ENCODE measurements around the gene RPAP3.

Gene RPAP3

DNA sequence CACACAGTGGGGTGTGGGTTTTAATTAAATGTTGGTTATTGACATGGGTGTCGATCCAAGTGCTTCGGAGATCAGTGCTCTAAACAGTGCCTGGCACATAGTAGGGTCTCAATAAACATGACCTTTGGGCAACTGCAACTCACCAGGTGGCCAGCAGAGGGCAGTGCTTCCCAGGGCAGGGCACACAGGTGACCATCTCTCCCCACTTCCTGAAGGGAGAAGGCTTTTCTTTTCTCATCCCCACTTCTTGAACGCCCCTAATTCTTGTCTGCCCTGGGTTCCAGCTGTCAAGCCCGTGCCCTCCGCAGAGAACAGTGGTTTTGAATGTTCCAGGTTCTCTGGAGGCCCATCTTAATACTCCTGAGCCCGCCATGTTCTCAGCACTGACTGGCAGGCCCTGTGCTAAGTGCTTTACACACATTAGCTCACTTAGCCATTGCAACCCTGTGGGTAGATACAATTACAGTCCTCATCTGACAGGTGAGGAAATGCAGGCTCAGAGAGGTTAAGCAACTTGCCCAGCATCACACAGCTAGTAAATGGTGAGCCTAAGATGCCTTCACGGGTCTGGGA is 36.5 kb upstream of the RPAP3 start:
- DNase-seq (ENCODE audit: low read depth): peak; percentile 59

- peak; percentile 52 for DNase-seq (ENCODE audit: low read depth)
These were observed 35.5 kb upstream of the RPAP3 start for GRCh38 chr12:47741340-47741703.

GRCh38 chr12:47740606-47741339 is 34.9 kb upstream of the RPAP3 start:
- no peak for DNase-seq (ENCODE audit: low read depth)

GRCh38 chr12:47739979-47740378 is 34.1 kb upstream of the RPAP3 start:
- DNase-seq (ENCODE audit: low read depth): no peak

DNA sequence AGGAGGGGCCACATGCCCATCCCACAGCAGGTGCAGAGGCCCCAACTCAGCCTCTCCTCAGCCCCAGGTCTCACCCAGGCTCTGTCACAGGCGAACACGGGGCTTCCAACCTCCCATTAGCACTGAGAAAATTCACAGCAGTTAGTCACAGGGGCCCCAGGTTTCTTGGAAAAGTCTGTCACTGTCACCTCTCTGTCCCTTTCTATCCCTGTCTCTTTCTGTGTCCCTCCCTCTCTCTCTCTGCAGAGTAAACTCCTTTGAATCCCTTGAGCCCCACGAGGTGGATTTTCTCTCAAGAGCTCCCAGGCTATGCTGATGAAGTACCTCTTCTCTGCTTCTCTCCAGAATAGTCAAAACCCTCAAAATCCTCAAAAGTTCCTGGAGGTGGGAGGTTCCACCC is 33.5 kb upstream of the RPAP3 start:
- DNase-seq (ENCODE audit: low read depth): no peak

GRCh38 chr12:47737936-47738594 is 32.2 kb upstream of the RPAP3 start:
- no peak for DNase-seq (ENCODE audit: low read depth)

DNA sequence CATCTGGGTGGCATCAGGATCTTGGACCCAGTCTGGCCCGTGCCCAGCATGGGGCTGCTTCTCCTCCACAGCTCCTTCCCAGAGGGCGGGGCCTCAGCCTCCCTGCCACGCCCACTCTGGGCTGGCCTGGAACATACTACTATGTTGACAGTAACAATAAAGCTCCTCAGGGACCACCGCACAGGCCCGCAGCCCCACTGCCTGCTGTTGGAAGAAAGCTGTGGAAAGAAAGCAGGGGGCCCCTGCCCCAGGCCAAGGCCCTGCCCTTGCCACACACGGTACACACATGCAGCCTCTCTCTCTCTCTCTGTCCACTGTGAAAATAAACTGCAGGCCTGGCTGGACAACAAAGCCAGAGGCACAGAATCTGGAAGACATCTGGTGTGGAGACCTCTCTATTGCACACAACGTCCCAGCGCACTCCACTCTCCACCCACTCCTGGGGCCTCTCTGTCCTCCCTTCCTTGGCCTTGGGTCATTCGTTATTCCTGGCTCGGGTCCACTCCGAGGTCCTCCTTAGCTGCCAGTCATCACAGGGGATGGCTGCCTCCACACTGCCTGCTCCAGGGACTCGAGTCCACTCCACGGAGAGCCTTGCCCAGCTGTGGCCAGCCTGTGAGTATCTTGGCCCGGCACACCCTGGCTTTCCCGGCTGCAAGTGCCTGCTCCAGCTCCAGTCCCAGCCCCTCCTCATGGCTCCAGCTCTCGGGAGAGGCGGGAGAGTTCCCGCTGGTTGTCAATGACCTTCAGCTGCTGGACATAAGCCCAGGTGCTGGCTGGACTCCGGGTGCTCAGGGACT is 31.2 kb upstream of the RPAP3 start:
- DNase-seq (ENCODE audit: low read depth): no peak

DNA sequence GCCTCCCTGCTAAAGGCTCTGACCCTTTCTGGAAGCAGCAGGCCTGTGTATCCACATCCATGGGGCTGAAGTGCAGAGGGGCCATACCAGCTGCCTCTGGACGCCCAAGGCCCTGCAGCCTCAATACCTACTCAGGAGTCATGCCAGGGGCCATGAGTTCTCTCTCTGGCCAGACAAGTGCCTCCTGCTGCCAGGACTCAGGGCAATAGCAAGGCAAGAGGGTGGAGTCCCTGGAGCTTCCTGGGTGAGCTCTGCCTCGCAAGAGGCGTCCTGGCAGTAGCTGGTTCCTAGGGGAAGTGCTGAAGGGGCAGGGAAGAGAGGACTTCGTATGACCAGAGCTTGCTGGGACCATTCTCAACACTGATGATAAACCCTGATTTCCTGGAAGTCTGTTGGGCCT is 30.4 kb upstream of the RPAP3 start:
- no peak for DNase-seq (ENCODE audit: low read depth)

DNA sequence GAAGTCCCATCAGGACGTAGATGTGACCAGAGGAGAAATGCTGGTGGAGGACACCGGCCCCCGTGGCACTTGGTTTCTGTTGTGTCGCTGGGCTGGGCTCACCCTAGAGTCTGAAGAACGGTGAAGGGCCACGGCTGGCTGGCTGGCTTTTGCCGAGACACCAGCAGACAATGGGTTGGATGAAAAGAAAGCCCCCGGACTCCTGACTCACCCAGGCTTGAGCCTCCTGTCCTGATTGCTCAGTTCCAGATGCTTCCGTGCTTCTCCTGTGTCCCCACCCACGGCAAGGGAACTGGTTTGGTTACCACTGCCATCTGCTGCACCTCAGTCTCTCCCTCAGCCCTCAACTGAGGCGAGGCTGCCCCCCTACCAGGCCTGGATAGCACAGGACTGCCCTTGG is 29.8 kb upstream of the RPAP3 start:
- no peak for DNase-seq (ENCODE audit: low read depth)

- DNase-seq (ENCODE audit: low read depth): no peak
These were observed 29.1 kb upstream of the RPAP3 start for GRCh38 chr12:47734725-47735480.

GRCh38 chr12:47733142-47733541 is 27.3 kb upstream of the RPAP3 start:
- no peak for DNase-seq (ENCODE audit: low read depth)

DNA sequence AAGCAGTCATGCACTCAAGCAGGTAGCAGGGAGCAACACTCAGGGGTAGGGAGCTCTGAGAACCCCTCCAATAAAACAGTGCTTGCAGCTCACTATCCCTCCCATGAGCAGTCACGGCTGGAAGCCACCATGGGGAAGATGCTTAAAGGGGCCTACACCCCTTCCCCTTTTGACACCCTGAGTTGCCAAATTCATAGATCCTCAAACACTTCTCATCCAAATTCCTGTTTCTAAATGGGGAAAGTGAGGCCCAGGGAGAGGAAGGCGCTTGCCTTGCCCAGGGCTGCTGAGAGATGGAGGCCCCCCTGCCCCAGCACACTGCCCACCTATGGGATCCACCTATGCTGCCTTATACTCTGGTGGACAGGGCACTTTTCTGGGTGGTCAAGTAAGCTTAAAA is 26.7 kb upstream of the RPAP3 start:
- no peak for DNase-seq (ENCODE audit: low read depth)

DNA sequence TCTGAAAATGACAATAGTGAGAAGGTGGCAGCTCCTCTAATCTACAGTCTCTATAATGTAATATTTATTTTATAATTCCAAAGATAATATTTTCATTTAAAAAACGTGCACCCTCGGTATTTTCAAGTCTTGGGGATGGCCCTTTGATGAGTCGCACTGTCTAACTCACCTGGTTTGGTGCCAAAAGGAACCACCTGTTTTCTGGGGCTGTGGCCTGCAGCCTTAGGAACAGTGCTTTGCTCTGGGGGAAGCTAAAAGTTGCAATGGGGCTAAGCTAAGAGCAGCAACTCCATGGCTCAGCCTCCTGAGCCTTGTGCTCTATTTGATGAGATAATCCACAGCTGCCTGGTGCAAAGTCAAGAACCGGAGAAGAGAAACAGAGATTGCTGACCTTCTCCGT is 25.9 kb upstream of the RPAP3 start:
- no peak for DNase-seq (ENCODE audit: low read depth)

DNA sequence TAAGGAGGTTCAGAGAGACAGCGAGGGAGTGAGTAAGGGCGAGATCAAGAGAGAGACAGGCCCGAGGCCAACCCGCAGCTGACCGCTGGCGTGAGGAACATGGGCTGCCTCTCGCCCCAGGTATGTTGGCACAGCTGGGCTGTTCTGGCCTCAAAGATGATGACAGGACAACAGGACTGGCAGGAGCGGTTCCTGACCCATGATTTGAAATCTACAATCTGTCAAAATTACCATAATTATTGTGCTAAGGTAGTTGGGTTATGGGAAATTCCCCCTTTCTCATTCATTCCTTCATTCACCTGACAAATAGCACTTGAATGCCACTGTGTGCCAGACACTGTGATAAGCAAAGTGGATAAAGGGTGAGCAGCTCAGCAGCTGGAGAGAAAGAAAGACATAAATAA is 24.5 kb upstream of the RPAP3 start:
- DNase-seq (ENCODE audit: low read depth): no peak

DNA sequence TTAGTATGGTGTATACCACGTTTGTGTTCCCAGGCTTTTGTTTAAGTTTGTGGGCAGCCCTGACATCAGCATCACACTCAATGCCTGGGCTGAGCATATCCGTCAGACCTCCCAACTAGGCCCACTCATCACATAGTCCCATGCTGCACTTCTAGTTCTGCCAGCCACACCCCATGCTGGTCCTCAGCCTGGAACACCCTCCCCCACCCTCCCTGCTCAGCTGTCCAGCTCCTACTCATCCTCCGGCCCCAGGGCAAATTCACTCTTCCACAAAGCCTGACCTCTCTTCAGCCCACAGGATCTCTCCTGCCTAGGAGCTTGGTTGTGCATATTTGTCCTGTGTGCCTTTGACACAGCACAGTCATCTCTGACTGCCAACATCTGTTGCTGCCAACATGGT is 23.4 kb upstream of the RPAP3 start:
- DNase-seq (ENCODE audit: low read depth): no peak

GRCh38 chr12:47725893-47726292 is 20.1 kb upstream of the RPAP3 start:
- DNase-seq (ENCODE audit: low read depth): no peak

DNA sequence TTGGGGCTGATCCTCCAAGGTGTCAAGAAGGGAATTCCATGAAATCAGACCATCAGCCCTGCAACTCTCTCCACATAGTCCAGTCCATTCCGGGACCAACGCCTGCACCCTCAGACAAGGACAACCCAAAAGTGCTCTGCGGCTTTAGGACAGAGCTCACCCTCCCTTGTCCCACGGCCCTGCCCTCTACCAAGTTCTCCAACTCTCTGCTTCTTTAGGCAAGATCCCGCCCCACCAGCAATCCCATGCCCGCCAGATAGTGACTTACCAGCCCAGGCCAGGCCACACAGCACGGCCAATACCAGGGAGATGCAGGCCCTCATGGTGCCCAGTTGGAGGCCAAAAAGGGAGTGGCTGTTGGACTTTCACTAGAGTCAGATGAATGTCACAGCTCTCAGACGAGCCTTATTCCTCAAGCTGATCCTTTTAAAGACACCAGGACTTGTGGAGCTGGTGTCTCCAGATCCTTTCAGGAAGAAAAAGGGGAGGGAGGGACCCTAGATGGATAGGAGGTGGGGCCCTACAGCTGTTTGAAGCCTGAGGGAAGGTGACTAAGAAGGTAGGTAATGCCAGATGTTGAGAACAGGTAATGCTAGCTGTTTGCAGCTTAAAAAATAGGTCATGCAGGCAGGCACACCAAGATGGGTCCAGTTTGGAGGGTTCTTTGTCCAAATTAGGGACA is 19.4 kb upstream of the RPAP3 start, which contains the start of gene ENDOU:
Gene ENDOU, minus strand, starts transcription at position 400 of the 682 bp plus-strand sequence. Its CDS starts 77 bp downstream, at position 323.
- DNase-seq (ENCODE audit: low read depth): no peak

DNA sequence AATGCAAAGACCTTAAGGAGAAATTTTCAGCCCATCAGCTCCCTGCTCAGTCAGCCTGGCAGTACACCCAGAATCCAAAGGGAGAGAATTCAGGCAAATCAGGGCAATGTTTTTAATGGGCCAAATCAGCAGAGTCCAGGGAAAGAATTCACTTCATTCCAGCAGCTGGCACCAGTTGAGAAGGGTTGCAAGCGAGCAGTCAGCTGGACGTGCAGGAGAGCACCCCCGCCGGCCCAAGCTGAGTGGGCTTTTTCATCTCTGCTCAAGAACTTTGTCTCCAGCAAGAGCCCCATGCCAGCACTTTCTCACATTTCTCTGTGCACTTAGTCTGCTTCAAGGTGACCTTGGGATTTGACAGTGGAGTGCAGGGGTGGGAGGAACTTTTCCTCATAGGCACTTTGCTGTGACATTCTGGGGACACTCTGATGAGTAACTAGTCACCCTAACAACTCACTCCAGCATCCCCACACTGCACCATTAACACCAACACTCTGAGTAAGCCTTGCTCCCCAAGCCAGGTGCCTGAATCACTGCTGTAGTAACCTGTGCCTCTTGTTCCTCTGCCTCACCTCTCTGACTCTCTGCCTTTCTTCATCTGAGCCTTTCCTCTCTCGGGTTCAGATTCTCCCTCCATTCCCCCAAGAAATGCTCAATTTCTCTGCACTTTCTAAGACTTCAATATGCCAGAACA is 17.3 kb upstream of the RPAP3 start:
- DNase-seq (ENCODE audit: low read depth): no peak

GRCh38 chr12:47722136-47722834 is 16.5 kb upstream of the RPAP3 start:
- no peak for DNase-seq (ENCODE audit: low read depth)

GRCh38 chr12:47721431-47721973 is 15.7 kb upstream of the RPAP3 start:
- DNase-seq (ENCODE audit: low read depth): no peak

Measured in stimulated activated CD8-positive, alpha-beta memory T cell treated with anti-CD3 and anti-CD28 coated beads, Interleukin-12 subunit alpha, Interleukin-12 subunit beta, amount 100 ng/mL, for 1 hour (primary cell).